ENCODE results near the gene IL16. TPM values are rescaled to one million over a fixed set of nuclear protein-coding genes. Genes with fewer than 3 reads are reported as not detected.

IL16 gene
- total and polyA plus RNA-seq, 9 of the 15 experiments (the other 6 are each of a cell fraction or from before 2014, with no cell fraction given), result 1.4 to 18.8 (median 10.6) TPM

DNA sequence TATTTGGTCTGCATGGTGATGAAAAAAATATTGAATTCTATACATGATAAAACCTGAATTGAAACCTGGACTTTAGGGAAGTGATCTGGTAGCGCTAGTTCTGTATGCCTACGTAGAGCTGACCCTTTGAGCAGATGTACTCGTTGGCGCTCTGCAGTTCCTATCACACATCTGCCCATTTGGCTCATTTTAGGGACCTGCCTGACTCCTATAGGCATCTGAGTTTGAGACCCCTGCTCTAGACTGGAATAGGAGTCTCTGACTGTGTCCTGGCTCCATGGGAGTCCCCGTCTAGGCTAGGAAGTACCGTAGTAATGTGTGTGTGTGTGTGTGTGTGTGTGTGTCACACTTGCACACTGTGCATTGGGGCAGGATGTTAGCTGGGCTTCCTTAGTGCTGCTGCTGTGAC is 106.0 kb downstream of the IL16 start:
- Histone ChIP-seq H3K27ac (ENCODE audit: extremely low read depth, low read depth, low read length) (no peak overlapping the region), H3K4me3 (no peak overlapping the region), H3K9ac (ENCODE audit: insufficient read depth in 1 of 2, low read depth in 2 of 2, low read length in 2 of 2) (no peak overlapping the region), H3K79me2 (ENCODE audit: control insufficient read depth, insufficient read depth, low read length) (no peaks in the 10 kb centered on the region), H4K20me1 (replicated peaks; ENCODE audit: control insufficient read depth, insufficient read depth, low read length) (no peaks in the 10 kb centered on the region; the same call in 1 of the 2 replicates), H3K9me1 (ENCODE audit: control insufficient read depth, insufficient read depth, low read length) (no peaks in the 10 kb centered on the region), H3K4me2 (ENCODE audit: insufficient read depth, low read length) (no peak overlapping the region), H3K36me3 (ENCODE audit: control insufficient read depth, insufficient read depth, low read length) (peaks cover 20% of the 10 kb centered on the region; the same call in 1 of the 3 replicates), H3K27me3 (ENCODE audit: control insufficient read depth in 2 of 2, insufficient read depth in 2 of 2, low read length in 2 of 2) (no peaks in the 10 kb centered on the region), H2AFZ (ENCODE audit: low read depth, low read length) (no peak overlapping the region), H3K4me1 (replicated peaks in 1 of 2; ENCODE audit: control insufficient read depth in 2 of 2, insufficient read depth in 2 of 2, low read length in 2 of 2) (no peaks in the 10 kb centered on the region), H3K9me3 (replicated peaks; ENCODE audit: control insufficient read depth, insufficient read depth, low read depth, low read length) (no peaks in the 10 kb centered on the region)
- intact Hi-C loops (cut with micrococcal nuclease), result no loop called here
- CTCF ChIA-PET (ENCODE audit: low intra/inter-chr PET ratio), result no interaction called here
- WGBS (ENCODE audit: insufficient coverage, low coverage, missing lambda C conversion rate), result 58% methylated on average over 6 of the region's 6 CpGs
- BruUV-seq (replicated peaks), result no TSS peak
- FAIRE-seq, result no peak
- TF ChIP-seq SRSF3 (IDR thresholded peaks at IDR 0.05; ENCODE audit: insufficient read depth, low read length) (no peak), MCM5 (IDR thresholded peaks at IDR 0.05; ENCODE audit: low read depth) (no peak), KLF13 (tag; IDR thresholded peaks at IDR 0.05; ENCODE audit: borderline replicate concordance, low read depth) (no peak), POLR2AphosphoS2 (IDR thresholded peaks at IDR 0.05; ENCODE audit: low read length) (no peak), MAFF (IDR thresholded peaks at IDR 0.05; ENCODE audit: low read length) (no peak)
- in situ Hi-C loops (cut with MboI), result no loop called here
- POLR2A ChIA-PET, result interaction anchor here (1.0 kb wide), 1 partner anchor 13 kb away, joined by 3 read pairs; no protein-coding TSS in a partner anchor
- DNase-seq (ENCODE audit: extremely low read depth in 1 of 4, low spot score in 3 of 4), result no peak
- ATAC-seq, result no peak
